ENCODE measurements around the gene MYOZ2. TPM values are rescaled to one million over a fixed set of nuclear protein-coding genes. Genes with fewer than 3 reads are reported as not detected.

Gene MYOZ2
- total RNA-seq, 1 donor from 2014 or later: not detected

GRCh38 chr4:119211867-119212233 is 76.2 kb downstream of the MYOZ2 start:
- no peaks in the 10 kb centered on the region for H3K36me3 ChIP-seq (ENCODE audit: control insufficient read depth, insufficient read depth, low read length)
- peak overlapping the region; percentile 62 for H3K4me3 ChIP-seq (ENCODE audit: low read depth, low read length)
- no peaks in the 10 kb centered on the region for H3K27me3 ChIP-seq (ENCODE audit: control insufficient read depth, insufficient read depth, low read length)
- TF ChIP-seq, protein P1, sequence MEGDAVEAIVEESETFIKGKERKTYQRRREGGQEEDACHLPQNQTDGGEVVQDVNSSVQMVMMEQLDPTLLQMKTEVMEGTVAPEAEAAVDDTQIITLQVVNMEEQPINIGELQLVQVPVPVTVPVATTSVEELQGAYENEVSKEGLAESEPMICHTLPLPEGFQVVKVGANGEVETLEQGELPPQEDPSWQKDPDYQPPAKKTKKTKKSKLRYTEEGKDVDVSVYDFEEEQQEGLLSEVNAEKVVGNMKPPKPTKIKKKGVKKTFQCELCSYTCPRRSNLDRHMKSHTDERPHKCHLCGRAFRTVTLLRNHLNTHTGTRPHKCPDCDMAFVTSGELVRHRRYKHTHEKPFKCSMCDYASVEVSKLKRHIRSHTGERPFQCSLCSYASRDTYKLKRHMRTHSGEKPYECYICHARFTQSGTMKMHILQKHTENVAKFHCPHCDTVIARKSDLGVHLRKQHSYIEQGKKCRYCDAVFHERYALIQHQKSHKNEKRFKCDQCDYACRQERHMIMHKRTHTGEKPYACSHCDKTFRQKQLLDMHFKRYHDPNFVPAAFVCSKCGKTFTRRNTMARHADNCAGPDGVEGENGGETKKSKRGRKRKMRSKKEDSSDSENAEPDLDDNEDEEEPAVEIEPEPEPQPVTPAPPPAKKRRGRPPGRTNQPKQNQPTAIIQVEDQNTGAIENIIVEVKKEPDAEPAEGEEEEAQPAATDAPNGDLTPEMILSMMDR (IDR thresholded peaks at IDR 0.05; ENCODE audit: insufficient read depth, low read length, poor library complexity, severe bottlenecking): no peak
- peak; percentile 26 for DNase-seq (ENCODE audit: low read depth)

DNA sequence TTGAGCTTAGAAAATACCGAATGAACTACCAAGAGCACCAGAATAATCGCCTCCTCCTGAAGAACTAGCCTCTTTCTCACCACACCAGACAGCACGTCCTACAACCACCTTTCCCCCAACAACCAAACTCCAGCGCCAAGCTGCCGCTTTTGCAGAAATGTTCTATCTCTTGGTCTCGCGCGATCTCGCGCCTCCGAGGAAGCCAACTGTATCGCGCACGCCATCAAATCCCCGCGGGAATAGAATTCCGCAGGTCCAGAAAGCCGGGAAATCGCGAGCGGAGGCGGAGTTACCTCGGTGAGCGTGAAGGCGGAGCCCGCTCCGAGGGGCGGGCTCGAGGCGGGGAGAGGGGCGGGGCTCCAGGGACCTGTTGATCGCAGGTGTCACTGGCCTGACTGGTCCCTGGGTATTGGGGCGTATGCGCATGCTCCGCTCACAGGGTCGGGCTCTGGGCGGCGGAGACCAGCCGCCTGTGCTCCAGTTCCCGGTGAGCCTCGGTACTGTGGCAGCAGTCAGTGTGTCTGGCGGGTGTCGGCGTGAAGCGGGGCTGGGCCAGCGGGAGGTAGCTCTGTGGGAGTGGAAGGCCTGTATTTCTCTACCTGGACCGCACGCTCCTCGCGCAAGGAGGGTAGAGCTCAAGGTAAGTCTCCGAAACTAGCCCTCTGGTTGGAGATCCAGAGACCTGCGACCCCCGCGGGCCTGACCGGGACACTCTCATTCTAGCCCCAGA is 76.8 kb downstream of the MYOZ2 start, which contains the start of gene USP53:
TSS of gene USP53 (plus strand) at position 480 of the 730 bp plus-strand sequence. CDS start 27,047 bp downstream, outside the sequence.
- peak; percentile 92 for DNase-seq (ENCODE audit: low read depth)
- Histone ChIP-seq H3K4me3 (ENCODE audit: low read depth, low read length) (peak within 1 kb of the TSS; percentile 62), H3K27me3 (ENCODE audit: control insufficient read depth, insufficient read depth, low read length) (no peaks in the 10 kb centered on the region), H3K36me3 (ENCODE audit: control insufficient read depth, insufficient read depth, low read length) (no peaks in the 10 kb centered on the region)
- TF ChIP-seq, protein P1 (IDR thresholded peaks at IDR 0.05; ENCODE audit: insufficient read depth, low read length, poor library complexity, severe bottlenecking): no peak

- peak overlapping the region; percentile 62 for H3K4me3 ChIP-seq (ENCODE audit: low read depth, low read length)
- DNase-seq (ENCODE audit: low read depth): peak; percentile 87
- no peaks in the 10 kb centered on the region for H3K27me3 ChIP-seq (ENCODE audit: control insufficient read depth, insufficient read depth, low read length)
- H3K36me3 ChIP-seq (ENCODE audit: control insufficient read depth, insufficient read depth, low read length): no peaks in the 10 kb centered on the region
- TF ChIP-seq, protein P1 (IDR thresholded peaks at IDR 0.05; ENCODE audit: insufficient read depth, low read length, poor library complexity, severe bottlenecking): peak; percentile 47
Measured at GRCh38 chr4:119212964-119213606, 77.5 kb downstream of the MYOZ2 start.

GRCh38 chr4:119218093-119218492 is 82.5 kb downstream of the MYOZ2 start:
- TF ChIP-seq, protein P1 (IDR thresholded peaks at IDR 0.05; ENCODE audit: insufficient read depth, low read length, poor library complexity, severe bottlenecking): no peak
- DNase-seq (ENCODE audit: low read depth): no peak
- Histone ChIP-seq H3K4me3 (ENCODE audit: low read depth, low read length) (no peak overlapping the region), H3K36me3 (ENCODE audit: control insufficient read depth, insufficient read depth, low read length) (no peaks in the 10 kb centered on the region), H3K27me3 (ENCODE audit: control insufficient read depth, insufficient read depth, low read length) (no peaks in the 10 kb centered on the region)

GRCh38 chr4:119221412-119221811 is 85.8 kb downstream of the MYOZ2 start:
- TF ChIP-seq, protein P1 (IDR thresholded peaks at IDR 0.05; ENCODE audit: insufficient read depth, low read length, poor library complexity, severe bottlenecking): no peak
- no peak overlapping the region for H3K4me3 ChIP-seq (ENCODE audit: low read depth, low read length)
- H3K36me3 ChIP-seq (ENCODE audit: control insufficient read depth, insufficient read depth, low read length): no peaks in the 10 kb centered on the region
- no peaks in the 10 kb centered on the region for H3K27me3 ChIP-seq (ENCODE audit: control insufficient read depth, insufficient read depth, low read length)
- DNase-seq (ENCODE audit: low read depth): no peak
